GM11168 (cell line): ENCODE measurements around the gene BACH1.

Experiments
- in situ Hi-C: fragments of 300-500 bp; cut with MboI; formaldehyde crosslinking; loops from one replicate; pipeline ENCODE4 v1.12.0; 2022; ENCODE audit warnings: low sequenced_read_pairs; ENCODE audit not compliant: unreplicated experiment

BACH1 gene

DNA sequence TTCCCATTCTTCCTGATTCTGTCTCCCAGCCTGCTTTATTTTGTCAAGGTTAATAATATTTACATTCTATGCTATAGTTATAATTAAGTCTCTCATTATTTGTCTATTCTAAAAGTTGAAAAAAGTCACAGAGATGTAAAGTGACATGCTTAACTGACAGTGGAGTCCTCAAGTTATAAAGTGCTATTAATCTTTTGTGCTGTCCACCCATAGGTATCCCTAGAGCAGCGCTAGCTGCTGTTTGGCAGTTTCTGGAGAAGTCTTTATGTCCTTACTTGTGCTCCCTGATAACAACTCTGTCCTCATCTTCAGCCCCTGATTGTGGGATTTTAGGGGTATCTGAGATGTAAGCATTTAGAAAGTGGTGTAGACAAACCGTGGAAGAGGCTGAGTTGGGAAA, 13.1 kb downstream of the BACH1 start:
- in situ Hi-C loops: no loop called here

DNA sequence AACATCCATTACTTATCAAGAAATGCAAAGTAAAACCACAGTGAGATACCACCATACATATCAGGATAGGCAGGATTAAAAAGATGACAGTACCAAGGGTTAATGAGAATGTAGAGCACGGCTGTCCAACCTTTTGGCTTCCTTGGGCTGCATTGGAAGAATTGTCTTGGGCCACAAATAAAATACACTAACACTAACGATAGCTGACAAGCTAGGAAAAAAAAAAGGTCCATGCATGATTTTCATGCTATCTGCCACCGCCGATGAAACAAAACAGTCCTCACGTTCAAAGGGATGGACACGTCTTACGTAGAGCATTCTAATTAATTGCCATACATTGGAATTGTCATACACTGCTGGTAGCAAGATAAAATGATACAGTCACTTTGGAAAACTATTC, 14.3 kb downstream of the BACH1 start:
- in situ Hi-C loops: no loop called here

DNA sequence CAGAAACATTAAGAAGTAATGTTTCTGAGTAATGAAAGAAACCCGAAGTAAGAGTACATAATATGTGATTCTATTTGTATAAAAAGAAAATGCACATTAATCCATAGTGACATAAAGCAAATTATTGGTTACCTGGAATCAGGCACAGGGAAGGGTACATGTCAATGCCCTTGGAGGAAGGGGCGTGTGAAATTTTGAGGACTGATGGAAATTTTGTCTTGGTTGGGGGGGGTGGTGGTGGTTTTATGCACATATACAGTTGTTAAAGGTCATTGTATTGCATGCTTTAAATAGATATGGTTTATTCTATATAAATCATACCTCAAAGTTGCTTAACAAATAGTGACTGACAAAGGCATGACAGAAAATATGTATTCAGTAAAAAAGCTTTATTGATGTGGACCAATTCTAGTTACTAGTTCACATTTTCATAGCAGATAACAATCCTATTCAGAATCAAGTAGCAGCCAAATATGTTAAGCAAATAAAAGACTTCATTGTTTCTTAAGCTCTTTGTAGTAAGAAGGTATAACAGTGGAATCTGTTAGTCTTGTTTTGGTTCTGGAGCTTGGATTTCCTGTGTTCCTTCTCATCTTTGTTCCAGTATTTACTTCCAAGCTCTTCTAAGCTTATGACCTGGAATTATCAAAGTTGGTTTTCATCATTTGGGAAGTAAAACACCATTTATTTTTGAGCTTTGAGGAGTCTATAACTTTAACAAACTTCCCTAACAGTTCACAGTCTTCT, 15.1 kb downstream of the BACH1 start:
- in situ Hi-C loops: no loop called here

DNA sequence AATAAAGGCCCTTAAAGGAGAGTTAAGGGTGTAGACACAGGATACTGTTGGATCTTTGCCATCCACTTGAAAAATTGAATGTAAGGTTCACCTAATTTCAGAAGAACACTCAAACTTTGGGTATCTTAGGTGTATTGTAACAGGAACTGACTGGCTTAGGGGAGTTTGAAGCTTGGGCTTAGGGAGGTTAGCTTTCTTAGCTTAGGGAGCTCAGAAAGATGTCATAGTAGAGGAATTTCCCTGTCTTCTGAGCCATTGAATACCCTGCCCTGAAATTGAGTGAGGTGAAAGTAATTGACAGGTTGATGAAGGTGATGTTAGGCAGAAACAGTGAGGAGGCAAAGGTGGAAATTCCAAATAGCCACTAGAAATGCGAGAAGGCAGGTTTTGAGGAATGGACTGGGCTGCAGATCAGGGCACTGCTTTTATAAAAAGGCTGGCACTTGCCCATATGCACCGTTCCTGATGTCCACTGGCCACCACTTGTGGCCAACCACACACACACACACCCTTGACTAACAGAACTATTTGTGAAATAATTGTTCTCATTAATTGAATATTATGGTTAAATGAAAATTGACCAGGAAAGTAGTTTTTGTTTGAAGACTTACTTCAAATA, 16.5 kb downstream of the BACH1 start:
- in situ Hi-C loops: no loop called here

DNA sequence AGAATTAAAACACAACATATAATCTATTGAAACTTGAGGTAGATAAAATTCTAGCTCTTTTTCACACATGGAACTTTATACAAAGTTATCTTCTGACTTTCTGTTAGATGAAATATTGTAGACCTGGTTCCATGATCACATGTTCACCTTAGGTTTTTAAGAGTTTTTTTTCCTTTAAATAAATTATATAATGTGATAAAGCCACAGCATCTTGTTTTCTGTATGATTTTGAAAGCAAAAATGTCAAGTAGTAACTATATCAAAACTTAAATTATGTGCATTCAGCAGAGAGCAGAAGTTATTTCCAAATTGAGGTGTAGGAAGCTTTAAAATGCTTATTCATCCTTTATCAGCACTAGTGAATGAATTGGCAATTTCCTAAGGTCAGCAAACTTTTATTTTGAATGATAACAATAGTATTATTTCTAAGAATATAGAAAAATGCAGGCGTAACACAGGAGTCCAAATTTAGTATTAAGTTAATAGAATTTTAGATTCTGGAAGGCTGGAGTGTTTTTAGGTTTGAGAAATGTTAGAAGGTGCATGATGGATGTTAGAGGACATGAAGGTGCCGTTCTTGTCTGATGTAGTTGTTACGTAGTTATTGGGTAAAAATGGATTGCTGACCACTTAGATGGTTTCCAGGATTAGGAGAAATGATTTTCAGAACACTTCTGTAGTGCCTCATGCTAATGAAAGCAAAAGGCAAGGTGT, 17.5 kb downstream of the BACH1 start:
- in situ Hi-C loops: no loop called here

DNA sequence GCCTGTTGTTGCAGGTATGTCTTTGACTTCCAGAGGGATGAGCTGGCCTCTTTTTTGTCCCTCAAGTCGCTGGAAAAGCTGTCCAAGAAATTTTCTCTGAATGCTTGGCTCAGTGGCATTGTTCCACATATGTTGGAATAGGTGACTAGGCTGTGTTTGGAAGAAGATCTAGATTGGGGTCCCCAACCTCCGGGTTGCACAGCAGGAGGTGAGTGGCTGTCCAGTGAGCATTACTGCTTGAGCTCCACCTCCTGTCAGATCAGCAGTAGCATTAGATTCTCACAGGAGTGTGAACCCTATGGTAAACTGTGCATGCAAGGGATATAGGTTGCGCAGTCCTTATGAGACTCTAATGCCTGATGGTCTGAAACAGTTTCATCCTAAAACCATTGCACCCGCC, 18.1 kb downstream of the BACH1 start:
- in situ Hi-C loops: no loop called here

DNA sequence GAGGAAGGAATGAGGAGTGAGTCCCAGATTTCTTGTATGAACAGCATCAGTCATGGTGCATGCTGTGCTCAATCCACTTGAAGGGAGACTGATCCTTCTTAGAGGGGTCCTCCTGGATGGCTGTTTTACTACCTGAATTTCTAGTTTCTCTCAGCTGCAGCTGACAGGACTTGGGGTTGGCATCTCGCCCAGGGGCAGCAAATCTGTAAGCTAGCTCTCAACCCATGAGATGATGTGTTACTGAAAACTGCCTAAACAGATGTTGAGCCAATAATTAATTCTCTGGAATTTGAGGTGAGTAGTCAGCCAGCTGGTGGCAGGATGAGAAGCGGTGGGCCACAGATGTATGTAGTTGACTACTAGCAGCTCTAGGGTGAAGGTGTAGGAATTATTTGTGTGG, 19.6 kb downstream of the BACH1 start:
- in situ Hi-C loops: no loop called here

DNA sequence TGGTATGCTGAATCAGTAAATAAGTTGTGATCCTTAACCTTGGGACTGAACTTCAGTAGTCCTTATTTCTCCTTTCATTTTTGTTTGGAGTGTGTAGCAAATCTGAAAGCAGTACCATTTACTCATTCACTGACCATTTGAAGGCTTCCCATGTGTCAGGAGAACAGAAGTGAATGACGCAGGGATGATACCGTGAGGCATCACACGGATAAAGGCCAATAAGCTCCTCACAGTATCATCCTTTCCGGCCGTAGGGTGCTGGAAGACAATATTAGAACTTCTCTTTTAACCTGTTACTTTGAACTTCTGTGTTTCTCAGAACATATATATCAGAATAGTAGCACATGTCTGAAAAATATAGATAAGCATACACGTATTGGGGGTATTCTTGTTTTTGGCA, 21.3 kb downstream of the BACH1 start:
- in situ Hi-C loops: no loop called here

DNA sequence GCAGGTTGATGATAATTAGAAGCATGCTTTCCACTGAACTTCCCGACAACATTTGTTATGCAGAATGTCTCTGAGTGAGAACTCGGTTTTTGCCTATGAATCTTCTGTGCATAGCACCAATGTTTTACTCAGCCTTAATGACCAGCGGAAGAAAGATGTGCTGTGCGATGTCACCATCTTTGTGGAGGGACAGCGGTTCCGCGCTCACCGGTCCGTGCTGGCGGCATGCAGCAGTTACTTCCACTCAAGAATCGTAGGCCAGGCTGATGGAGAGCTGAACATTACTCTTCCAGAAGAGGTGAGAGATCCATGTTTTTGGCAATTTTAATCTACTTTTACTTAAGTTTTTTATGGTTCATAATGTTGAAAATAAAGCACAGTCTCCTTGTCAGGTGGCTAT, 22.5 kb downstream of the BACH1 start:
- in situ Hi-C loops: no loop called here

DNA sequence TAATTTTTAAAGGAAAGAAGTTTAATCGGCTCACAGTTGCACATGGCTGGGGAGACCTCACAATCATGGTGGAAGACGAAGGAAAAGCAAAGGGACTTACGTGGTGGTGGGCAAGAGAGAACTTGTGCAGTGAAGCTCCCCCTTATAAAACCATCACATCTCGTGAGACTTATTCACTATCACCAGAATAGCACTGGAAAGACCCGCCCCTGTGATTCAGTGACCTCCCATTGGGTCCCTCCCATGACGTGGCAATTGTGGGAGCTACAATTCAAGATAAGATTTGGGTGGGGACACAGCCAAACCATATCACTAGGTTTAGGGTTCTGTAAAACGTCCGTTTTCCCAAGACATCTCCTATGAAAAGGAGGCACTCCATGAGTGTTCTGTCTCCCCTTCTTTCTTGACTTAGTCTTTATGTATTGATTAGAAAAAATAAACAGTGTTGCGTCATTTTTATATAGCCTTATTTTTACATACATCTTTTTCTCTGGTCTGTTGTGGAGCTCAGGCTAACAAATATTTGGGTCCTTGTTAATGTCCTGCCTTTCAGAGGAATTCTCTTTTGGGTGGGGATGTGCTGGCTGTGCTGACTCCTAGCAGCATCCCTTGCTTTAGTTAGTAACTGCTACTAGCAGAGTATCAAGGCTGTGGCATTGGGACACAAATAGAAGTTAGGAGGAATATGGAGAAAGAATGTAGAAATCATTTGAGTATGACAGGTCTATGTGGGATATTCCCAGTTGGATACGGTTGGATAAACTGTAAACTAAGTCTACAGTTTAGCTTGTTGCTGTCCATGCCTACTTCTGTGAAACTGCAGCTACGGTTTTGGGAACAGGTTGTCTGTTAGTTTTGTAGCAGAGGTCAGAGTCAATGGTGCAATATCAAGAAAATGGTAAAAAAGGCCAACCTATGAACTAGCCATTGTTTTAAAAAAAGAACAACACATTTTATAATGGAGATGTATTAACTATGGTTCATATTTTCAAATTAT, 23.5 kb downstream of the BACH1 start:
- in situ Hi-C loops: no loop called here

DNA sequence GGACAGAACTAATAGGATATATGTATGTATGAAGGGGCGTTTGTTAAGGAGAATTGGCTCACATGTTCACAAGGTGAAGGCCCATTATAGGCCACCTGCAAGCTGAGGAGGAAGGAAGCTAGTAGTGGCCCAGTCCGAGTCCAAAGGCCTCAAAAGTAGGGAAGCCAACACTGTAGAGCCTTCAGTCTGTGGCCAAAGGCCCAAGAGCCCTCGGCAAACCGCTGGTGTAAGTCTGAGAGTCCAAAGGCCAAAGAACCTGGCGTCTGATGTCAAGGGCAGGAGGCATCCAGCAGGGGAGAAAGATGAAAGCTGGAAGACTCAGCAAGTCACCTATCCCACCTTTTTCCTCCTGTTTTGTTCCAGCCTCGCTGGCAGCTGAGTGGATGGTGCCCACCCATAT, 24.5 kb downstream of the BACH1 start:
- in situ Hi-C loops: no loop called here

DNA sequence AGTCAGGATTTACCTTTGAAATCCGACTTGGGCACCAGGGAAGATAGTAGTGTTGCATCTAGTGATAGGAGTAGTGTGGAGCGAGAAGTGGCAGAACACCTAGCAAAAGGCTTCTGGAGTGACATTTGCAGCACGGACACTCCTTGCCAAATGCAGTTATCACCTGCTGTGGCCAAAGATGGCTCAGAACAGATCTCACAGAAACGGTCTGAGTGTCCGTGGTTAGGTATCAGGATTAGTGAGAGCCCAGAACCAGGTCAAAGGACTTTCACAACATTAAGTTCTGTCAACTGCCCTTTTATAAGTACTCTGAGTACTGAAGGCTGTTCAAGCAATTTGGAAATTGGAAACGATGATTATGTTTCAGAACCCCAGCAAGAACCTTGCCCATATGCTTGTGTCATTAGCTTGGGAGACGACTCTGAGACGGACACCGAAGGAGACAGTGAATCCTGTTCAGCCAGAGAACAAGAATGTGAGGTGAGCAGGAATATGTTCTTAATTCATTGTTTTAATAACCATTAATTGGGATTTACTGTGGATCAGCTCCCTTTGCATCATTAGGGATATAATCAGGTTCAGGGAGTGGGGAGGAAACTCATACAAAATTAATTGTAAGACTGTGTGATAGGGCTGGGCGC, 28.3 kb downstream of the BACH1 start:
- in situ Hi-C loops: no loop called here

DNA sequence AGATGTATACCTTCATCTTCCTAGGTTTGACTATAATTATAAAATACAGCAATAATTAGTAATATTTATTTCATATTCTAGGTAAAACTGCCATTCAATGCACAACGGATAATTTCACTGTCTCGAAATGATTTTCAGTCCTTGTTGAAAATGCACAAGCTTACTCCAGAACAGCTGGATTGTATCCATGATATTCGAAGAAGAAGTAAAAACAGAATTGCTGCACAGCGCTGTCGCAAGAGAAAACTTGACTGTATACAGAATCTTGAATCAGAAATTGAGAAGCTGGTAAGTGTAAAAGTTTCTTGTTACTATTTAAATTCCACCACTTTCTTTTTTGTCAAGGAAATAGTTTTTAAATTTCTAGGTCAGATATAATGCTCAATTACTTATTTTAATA, 30.7 kb downstream of the BACH1 start:
- in situ Hi-C loops: no loop called here

DNA sequence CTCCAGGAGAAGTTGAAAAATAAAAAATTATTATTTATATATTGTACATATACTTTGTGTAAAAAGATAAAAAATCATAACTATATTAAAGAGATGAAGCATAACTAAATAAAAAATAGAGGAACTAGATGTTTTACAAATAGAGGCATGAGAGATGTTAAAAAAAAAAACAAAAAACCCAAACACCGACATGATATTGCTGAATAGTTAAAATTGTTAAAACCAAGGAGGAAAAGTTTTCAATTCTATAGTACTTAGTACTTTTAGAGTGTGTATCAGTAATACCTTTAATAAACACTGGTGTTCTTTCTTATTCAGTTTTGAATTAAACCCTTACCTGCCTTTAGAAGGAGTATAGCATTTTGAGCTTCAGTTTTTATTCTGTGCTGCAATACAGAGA, 32.1 kb downstream of the BACH1 start:
- in situ Hi-C loops: no loop called here

DNA sequence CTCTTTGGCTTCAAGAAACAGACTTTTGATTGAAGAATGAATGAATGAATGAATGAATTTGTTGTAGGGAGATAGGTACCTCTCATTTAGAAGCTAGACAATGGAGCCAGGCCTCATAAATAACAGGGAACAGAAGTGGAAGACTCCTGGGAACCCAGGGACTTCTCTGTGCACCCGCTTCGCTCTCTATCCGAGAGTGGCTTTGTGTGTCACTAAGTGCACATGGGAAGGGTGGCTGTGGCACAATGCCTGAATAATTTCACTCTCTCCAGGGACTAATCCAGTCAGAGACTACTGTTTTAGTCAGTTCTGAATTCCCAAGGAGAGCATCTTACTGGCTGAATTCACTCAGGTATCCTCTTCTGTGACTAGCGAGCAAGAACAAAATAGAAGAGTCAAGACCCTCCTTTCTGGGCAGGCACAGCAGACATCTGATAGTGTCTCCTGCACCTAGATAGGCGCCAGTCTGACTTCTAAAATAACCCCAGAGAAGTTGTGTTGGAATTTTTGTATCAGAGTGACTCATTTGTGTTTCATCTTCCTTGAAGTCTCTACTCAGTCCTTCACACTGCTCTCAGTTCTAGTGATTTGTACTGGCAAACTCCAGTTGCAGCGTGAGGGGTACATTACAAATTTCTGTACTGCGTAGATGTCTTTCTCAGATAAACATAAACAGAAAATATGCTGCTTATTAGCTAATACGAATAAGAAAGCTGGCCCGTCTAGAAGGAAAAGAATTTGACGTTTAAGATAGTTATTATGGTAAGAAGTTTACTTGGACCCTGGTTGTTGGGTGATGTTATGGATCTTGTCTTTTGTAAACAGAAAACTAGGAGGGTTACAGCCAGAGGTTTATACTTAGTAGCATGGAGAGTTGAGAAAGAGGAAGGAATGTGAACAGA, 34.0 kb downstream of the BACH1 start:
- in situ Hi-C loops: no loop called here

DNA sequence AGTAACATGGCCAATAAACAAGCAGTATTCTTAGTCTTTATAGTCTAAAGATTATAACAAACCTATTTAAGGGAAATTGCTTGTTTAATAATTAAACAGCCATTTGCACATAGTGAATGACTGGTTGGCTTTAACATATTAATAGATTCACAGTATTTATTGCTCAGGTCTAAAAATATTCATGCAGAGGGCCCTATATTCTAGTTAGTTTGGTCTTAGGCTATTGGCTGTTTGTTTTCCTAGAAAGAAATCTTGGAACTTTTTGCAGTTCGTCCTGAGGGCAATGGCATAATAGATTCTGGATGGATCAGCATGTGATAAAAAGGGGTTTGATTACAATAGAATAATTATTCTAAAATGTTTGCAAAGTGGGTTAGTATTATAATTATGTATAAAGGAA, 34.7 kb downstream of the BACH1 start:
- in situ Hi-C loops: no loop called here

DNA sequence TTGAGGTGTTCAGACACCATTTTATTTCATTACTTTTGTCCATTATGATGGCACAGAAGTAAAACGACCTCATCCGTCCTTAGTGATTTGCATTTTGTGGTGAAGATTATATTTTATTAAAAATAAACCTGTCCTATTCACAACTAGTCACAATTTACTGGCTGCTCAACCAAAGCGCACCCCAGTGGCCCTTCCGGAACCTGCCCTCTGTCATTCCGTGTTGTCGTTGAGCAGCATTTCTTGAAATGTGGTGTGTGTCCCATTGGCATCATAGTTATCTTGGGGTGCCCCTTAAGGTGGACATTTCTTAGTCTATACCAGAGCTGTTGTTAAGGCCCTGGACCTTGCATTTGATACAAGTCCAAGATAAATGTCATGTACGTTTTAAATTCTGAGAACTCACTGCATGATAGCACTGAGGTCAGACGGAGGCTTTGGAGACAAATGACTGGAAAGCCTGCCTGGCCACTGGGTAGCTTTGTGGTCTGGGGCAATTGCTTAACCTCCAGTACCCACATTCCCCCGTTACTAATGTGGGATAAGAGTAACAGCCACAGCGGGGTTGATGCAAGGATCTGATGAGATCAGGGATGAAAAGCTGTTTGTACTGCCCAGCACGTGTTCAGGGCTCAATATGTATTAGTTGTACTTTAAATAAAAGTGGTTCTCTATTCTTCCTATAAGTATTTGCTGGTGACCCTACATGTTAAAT, 36.2 kb downstream of the BACH1 start:
- in situ Hi-C loops: no loop called here

DNA sequence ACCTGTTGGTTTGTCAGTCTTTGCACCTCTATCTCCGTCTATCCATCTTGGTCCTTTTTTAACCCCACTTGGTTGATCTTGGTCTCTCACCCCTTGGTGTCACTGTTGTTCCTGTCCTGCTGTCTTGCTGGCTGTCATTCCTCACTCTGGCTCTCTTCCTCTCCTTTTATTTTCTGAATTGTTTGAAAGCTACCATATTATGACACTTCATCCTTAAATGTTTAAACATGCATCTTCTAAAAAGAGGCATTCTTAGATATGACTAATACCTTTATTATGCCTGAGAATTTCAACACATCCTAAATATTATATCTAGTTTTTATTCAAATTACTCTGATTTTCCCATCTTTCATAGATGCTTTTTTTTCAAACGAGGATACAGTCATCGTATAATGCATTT, 37.0 kb downstream of the BACH1 start:
- in situ Hi-C loops: no loop called here
